Adrenal gland (tissue), 12 donors: ENCODE data around the gene PINLYP. TPM values are rescaled to one million over a fixed set of nuclear protein-coding genes. Genes with fewer than 3 reads are reported as not detected.

Source experiments
- DNase-seq, 7 donors: peaks; one replicate each; pipeline ENCODE4 v3.0.0-alpha.2; 2019 to 2020
- H3K27ac ChIP-seq, 5 donors: fragments of 200-600 bp; sonication (generic) in 4 of 5; 1 replicate in 3 of 5; 2 replicates in 2 of 5; pipeline versions ENCODE4 v1.5.1 to v1.8.0; 2016 to 2020; ENCODE audit warnings: mild to moderate bottlenecking in 1 of 5
- H3K27me3 ChIP-seq: fragments of 200-600 bp; 2 replicates; pipeline ENCODE4 v1.8.0; 2021
- H3K36me3 ChIP-seq, 2 donors: fragments of 200-600 bp; replicated peaks in 1 of 2; 1 replicate in 1 of 2; 2 replicates in 1 of 2; pipeline versions ENCODE4 v1.5.1 to v1.8.0; 2018 to 2022
- H3K4me1 ChIP-seq, 2 donors: fragments of 200-600 bp; replicated peaks in 1 of 2; 1 replicate in 1 of 2; 2 replicates in 1 of 2; pipeline versions ENCODE4 v1.5.1 to v1.8.0; 2018 to 2021
- H3K4me3 ChIP-seq, 4 donors: fragments of 200-600 bp; sonication (generic) in 3 of 4; one replicate each; pipeline ENCODE4 v1.5.1; 2016 to 2018
- H3K9me3 ChIP-seq, 3 donors: fragments of 200-600 bp; sonication (generic) in 1 of 3; replicated peaks in 1 of 3; 1 replicate in 2 of 3; 2 replicates in 1 of 3; pipeline versions ENCODE4 v1.5.1 to v1.8.0; 2016 to 2021
- CTCF ChIP-seq, 6 experiments: fragments of 450-650 bp in 4 of 6; fragments of 200-600 bp in 2 of 6; sonication (generic) in 1 of 6; IDR thresholded peaks; 1 replicate in 5 of 6; 2 replicates in 1 of 6; pipeline versions ENCODE4 v1.5.1 to v1.8.0; 2016 to 2021; ENCODE audit warnings: antibody characterized with exemption in 6 of 6, mild to moderate bottlenecking in 2 of 6, moderate library complexity in 1 of 6
- POLR2A ChIP-seq, 2 donors: fragments of 450-650 bp; IDR thresholded peaks; one replicate each; pipeline ENCODE4 v1.6.1; 2017; ENCODE audit warnings: antibody characterized with exemption in 2 of 2, mild to moderate bottlenecking in 2 of 2, moderate library complexity in 1 of 2
- WGBS, 4 donors: extraction: QIAGEN DNeasy Blood & Tissue Kit in 2 of 4; methylation state at CpG; one replicate each; pipeline versions ENCODE4 v1.1.5 to v1.1.7; 2013 to 2017; 5-methylcytosine and 5-hydroxymethylcytosine counted together
- intact Hi-C, 2 donors: fragments of 100-400 bp; cut with DNase I; formaldehyde crosslinking; loops; one replicate each; pipeline versions ENCODE4 v1.14.1 to v1.15.0; 2022 to 2023
- polyA plus RNA-seq, 3 donors: library from polyadenylated mRNA; stranded (reverse); fragments of 200-250 nt in 2 of 3; fragments of 350-450 nt in 1 of 3; fragmentation: Illumina TruSeq in 1 of 3; extraction: RNeasy Lipid Tissue Mini Kit (QIAGEN cat#74804) in 1 of 3; gene quantifications; one replicate each; pipeline ENCODE4 v1.2.3, GENCODE V29; 2013 to 2014
- total RNA-seq, 9 donors: library from RNA; depleted of rRNA in 4 of 9; stranded (reverse); fragments of >200 nt in 4 of 9; fragments of 120-200 nt in 1 of 9; fragmentation: NEBNext Ultra II Directional in 1 of 9; extraction: Animal tissue kit (Norgen Biotek cat#: 25700) in 1 of 9; gene quantifications; one replicate each; pipeline versions ENCODE4 v1.1.0 to v1.2.4, GENCODE V29; 2013 to 2023
- donor health status: healthy with polysubstance abuse.
- donor health status: Bipolar disorder and iron deficiency.
- donor health status: DM: yes; HTN: yes; CAD: no.
- donor health status: DM: no; HTN: no; CAD: no.
- donor health status: DM: no; HTN: no; CAD: no.
- donor health status: DM: yes; HTN: yes; CAD: no.

The PINLYP gene
- total and polyA plus RNA-seq, 12 donors: 0.61 to 16.0 (median 4.3) TPM; not detected in 1

DNA sequence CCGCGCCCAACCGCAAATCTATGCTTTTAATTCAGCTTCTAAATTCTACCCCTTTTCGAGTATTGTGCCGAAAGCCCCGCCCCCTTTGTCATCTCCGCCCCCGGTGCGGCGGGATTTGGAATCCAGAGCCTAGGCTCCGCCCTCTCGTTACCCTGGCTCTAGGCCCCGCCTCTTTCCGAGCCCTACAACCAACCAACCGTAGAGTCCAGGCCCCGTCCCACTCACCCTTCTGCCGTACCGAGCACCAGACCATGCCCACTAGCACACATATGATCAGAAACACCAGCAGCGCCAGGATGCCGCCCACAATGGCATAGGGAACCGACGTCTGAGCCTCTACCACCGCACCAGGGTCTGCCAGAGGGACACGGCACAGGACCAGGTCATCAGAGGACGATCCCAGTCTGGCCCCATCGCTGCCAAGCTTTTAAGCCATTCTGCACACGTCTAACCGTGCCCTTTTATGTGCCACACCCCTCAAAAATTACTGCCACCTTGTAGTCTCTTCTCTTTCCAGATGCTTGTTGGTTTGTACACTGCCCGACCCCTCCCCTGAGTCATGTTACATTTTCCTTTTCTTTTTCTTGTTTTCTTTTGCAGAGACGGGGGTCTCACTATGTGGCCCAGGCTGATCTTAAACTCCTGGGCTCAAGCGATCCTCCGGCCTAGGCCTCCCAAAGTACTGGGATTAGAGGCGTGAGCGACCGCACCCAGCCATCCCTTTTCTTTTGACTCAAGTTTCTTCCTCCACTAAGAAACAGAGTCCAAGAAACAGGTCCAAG is 48.5 kb downstream of the PINLYP start:
- peaks cover 0 to 9% of the 10 kb centered on the region in 2 donors for H3K4me1 ChIP-seq
- no peaks in the 10 kb centered on the region for H3K27me3 ChIP-seq
- no peaks in the 10 kb centered on the region for H3K36me3 ChIP-seq
- H3K9me3 ChIP-seq: no peaks in the 10 kb centered on the region
- TF ChIP-seq CTCF (IDR thresholded peaks at IDR 0.05): no peak
- no peak for TF ChIP-seq POLR2A (IDR thresholded peaks at IDR 0.05)
- no peak overlapping the region for H3K27ac ChIP-seq
- H3K4me3 ChIP-seq: no peak overlapping the region
- intact Hi-C loops: no loop called here
- DNase-seq: no peak
- WGBS, 4 donors: 87 to 93% (median 89%) methylated on average over 35 of the region's 35 CpGs

- intact Hi-C loops: no loop called here
- Histone ChIP-seq H3K4me3 (no peak overlapping the region), H3K9me3 (no peaks in the 10 kb centered on the region), H3K36me3 (no peaks in the 10 kb centered on the region), H3K27me3 (no peaks in the 10 kb centered on the region), H3K4me1 (peaks cover 0 to 6% of the 10 kb centered on the region in 2 donors), H3K27ac (no peak overlapping the region)
- whole genome bisulfite sequencing, 4 donors: 39 to 47% (median 43%) methylated on average over 15 to 30 of the region's 30 CpGs
- DNase-seq: peak; percentile 45 to 76 (median 51)
- TF ChIP-seq CTCF (IDR thresholded peaks at IDR 0.05): no peak
These were observed 49.3 kb downstream of the PINLYP start for GRCh38 chr19:43624933-43625332.

DNA sequence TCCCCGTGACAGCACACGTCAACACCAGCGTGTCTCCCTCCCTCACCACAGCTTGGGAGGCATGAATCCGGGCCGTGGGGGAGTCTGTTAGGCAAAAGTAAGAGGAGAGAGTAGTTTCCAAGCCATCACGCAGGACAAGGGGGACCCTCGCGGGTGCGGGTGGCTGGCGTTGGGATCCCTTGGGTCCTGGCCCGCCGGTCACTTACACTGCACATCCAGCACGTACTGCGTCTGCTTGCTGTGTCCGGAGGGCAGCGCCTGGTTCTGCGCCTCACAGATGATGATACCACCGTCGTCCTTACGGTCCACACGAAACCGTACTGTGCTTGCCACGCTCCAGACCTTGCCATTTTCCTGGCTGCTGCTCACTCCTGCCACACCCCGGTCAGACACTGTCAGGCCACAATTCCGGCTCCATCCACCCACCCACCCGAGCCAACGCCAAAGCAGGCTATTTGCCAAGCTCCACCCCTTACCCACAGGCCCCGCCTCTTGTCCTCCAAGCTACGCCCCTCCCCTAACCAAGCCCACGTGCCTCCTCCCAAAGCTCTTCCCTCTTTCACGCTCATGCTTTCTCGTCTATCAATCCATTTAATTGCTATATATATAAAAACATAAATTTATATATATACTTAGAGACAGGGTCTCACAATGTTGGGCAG is 50.4 kb downstream of the PINLYP start:
- TF ChIP-seq CTCF (IDR thresholded peaks at IDR 0.05) (no peak), POLR2A (IDR thresholded peaks at IDR 0.05) (no peak)
- Histone ChIP-seq H3K9me3 (no peaks in the 10 kb centered on the region), H3K4me3 (no peak overlapping the region), H3K36me3 (no peaks in the 10 kb centered on the region), H3K4me1 (no peaks in the 10 kb centered on the region), H3K27me3 (no peaks in the 10 kb centered on the region), H3K27ac (no peak overlapping the region)
- intact Hi-C loops: no loop called here
- peak in 1 of 7 donors; percentile 34 for DNase-seq
- 77 to 80% (median 79%) methylated on average over 27 to 32 of the region's 32 CpGs for WGBS, 4 donors

DNA sequence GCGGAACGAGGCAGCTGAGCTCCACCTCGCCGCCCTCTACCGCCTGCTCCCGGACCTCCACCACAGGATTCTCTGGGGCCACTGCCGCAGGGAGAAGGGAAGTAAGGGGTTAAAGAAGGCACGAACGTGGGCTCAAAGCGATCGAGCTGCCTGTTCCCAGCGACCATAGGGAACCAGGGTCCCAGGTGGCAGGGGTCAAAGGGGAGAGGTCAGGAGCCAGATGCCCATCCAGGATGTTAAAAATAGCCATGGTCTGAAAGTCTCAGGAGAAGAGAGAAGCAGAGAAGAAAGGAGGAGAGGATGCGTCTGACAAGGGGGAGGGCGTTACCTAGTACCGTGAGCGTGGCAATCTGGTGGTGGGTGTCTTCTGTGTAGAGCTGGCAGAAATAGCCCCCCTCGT is 51.2 kb downstream of the PINLYP start:
- Histone ChIP-seq H3K9me3 (no peaks in the 10 kb centered on the region), H3K36me3 (no peaks in the 10 kb centered on the region)

More for the DNA sequence above, 51.2 kb downstream of the PINLYP start:
- WGBS, 4 donors: 58 to 72% (median 66%) methylated on average over 15 to 17 of the region's 17 CpGs
- H3K27ac ChIP-seq: no peak overlapping the region
- no peaks in the 10 kb centered on the region for H3K4me1 ChIP-seq
- no peak for DNase-seq
- H3K27me3 ChIP-seq: no peaks in the 10 kb centered on the region
- no peak for TF ChIP-seq CTCF (IDR thresholded peaks at IDR 0.05)
- TF ChIP-seq POLR2A (IDR thresholded peaks at IDR 0.05): no peak
- intact Hi-C loops: no loop called here
- no peak overlapping the region for H3K4me3 ChIP-seq
